ENCODE measurements around the gene HUS1.

DNA sequence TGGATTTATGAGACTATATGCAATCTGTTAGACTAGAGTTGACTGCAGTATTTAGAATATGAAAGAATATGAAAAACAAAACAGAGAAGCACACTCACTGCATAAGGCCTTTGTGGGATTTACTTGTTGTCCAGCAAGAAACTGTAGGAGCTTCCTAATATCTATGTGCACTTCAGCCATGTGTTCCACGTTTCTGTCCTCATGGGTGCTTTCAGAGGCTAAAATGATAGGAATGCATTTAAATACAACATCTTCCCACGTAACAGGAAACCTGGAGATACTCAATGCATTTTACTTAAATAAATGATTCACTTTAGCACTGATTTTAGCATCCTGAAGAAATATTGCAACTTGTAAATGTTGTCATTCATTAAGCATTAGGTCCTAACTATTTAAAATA is 11.7 kb downstream of the HUS1 start:
- TF ChIP-seq CTCF (IDR thresholded peaks at IDR 0.05) (no peak), EP300 (IDR thresholded peaks at IDR 0.05) (no peak), POLR2A (IDR thresholded peaks at IDR 0.05) (no peak)
